NCI-H446 (cell line): ENCODE measurements around the gene CDK3.
"Not testable (repeated sequence)": the region's sequence is repeated elsewhere in the genome, so short reads cannot be mapped to it uniquely, and the experiment has no call there.

Experiments
- DNase-seq, 2 experiments: peaks; one replicate each; lab custom pipeline; 2025; lab: John Stamatoyannopoulos, UW

CDK3 gene

DNA sequence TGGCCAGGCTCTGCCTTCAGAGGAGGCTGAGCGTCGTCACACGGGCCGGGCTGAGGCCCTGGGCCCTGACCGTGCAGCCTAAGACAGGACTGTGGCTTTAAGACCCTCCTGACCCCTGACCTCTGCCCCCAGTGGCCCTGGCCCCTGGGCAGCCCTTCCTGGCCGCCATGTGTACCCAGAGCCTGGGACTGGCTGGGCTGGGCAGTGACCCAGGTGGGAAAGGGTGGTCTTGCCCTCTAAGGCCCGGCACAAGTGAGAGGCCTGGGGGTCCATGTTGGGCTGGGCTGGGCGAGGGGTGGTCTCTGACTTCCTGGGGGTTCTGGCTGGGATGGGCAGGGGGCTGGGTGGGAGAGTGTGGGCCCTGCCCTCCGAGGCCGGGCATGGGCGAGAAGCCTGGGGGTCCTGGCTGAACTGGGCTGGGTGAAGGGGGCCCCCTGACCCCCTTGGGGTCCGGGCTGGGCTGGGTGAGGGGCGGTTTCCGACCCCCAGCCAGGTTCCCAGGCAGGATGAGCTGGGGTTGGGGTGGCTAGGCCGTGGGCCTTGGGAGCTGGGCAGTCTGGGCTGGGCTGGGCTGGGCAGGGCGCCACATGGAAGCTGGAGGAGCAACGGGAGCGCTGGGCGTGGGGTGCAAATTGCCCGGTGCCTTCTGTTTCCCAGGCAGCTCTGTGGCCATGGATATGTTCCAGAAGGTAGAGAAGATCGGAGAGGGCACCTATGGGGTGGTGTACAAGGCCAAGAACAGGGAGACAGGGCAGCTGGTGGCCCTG is at the start of gene CDK3:
Gene CDK3 (plus strand): TSS at position 101 of the 767 bp plus-strand sequence. CDS start 571 bp downstream, at position 672.
- DNase-seq: no peak

DNA sequence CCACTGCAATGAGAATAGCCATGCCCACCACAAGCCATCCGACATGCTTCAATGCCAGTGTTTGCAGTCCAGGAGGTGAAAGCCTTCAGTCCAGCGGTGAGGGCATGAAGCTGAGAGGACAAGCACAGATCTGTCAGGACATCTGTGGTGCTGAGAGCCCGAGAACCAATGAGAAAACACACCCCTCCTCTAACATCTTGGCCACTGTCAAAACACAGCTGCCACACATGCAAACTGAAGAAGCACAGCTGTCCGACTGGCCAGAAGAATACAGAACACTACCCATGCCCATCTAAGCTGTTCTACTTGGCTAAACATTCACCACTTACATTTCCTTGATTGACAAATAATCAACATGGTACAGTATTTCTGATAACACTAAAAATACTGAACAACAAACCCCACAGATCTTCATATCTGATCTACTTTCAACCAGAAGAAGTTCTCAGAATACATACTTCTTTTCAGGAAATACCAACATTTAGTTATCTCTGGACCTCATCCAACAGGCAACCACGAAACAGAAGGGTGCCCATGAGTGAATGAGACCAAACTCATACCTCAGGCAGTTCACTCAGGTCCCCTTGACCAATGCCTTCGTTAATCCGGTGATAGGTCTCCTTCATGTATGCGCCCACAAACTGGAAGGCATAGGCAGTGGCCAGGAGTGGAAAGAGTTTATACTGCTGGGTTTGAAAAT is 49.6 kb upstream of the CDK3 start:
- no peak for DNase-seq

DNA sequence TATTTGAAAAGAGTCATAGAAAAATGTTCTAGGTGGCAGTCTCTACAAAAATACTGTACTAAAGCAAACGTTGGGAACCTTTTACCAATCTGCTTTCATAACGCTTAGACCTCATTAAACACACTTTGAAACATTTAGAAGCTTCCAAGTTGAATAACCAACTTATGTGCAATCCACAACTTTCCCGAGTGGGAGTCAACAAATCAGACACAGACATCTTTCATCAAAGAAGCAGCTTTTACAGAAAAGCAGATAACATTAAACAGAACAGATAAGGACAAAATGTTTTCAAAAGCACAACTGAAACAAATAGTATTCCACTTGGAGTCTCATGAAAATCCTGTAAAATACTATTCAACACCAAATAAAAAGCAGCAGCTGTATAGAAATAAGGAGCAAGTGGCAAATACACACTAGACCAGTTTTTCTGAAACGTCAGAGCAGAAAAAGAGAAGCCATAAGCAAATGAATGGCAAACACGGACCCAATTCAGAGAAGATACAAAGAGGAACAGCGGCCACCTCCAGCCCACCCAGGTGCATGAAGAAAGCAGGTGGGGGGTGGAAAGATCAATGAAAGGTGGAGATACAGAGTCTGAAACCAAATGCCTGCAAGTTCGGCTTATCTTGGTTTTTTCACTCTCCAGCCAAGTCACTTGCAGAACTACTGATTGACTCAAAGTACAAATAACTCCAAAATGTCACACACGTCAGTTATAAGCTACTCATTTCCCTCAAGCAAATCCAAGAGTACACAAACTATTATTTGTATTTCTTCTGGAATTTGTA is 41.4 kb upstream of the CDK3 start:
- no peak for DNase-seq

DNA sequence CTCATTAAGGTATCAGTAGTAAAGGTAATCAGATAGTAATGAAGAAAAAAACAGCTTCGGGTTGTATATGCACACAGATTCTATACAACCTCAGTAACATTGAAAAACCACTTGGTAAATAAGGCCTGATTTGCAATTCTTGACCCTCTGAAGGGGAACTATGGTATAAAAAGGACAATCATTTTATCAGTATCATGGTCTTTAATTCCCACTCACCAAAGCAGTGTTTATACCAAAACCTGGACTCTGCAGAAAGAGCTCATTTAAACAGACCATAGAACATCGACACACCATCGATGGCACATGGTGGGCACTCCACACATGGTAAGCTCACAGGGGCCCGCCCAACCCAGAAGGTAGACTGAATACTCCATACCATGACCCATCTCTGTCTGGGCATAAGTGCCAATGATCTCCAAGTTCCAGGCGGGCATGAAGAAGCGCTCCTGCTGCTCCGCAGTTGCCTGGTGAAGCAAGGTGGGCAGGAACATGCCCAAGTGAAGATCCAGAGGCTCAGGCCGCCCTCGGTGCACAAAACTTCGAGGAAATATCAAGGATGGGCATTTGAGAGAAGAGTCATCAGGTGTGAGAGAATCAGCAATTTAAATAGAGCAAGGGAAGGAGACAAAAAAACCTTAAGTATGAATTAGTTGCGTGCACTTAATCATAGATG is 40.7 kb upstream of the CDK3 start:
- no peak for DNase-seq

DNA sequence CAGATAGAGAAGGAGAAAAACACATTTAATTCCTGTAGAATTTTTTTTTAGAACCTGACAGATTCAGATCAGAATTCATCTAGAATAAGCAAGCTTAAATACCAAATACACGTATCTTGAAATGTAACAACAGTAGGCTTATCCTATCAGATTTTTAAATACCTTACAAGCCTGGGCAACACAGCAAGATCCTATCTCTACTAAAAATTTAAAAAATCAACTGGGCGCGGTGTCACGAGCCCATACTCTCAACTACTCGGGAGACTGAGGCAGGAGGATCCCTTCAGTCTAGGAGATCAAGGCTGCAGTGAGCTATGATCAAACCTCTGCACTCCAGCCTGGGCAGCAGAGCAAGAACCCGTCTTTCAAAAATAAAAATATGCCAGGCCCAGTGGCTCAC is 35.2 kb upstream of the CDK3 start:
- no peak for DNase-seq

DNA sequence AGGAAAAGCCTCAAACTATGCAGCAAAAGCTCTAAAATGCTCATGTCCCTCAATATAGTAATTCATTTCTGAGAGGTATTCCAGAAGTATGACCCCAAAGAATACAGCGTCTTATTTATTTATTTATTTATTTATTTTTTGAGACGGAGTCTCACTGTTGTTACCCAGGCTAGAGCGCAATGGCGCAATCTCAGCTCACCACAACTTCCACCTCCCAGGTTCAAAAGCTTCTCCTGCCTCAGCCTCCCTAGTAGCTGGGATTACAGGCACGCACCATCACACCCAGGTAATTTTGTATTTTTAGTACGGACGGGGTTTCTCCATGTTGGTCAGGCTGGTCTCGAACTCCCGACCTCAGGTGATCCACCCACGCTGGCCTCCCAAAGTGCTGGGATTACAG is 31.6 kb upstream of the CDK3 start:
- DNase-seq: not testable (repeated sequence)

DNA sequence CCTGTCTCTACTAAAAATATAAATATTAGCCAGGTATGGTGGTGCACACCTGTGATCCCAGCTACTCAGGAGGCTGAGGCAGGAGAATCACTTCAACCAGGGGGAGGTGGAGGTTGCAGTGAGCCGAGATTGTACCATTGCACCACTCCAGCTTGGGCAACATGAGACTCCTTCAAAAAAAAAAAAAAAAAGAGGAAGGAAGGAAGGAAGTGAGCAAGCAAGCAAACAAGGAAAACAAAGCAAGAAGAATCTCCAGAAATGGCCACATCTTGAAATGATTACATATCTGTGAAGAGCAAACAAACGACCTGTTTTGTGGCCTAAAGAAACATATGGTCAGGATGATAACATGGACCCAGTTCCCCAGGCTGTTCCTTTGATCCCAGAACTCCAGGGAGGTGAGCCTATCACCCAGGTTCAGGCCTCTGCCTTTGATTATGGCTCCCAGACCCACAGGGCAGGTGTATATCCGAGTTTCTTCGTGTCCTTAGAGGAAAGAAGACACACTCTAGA is 30.6 kb upstream of the CDK3 start:
- no peak for DNase-seq

DNA sequence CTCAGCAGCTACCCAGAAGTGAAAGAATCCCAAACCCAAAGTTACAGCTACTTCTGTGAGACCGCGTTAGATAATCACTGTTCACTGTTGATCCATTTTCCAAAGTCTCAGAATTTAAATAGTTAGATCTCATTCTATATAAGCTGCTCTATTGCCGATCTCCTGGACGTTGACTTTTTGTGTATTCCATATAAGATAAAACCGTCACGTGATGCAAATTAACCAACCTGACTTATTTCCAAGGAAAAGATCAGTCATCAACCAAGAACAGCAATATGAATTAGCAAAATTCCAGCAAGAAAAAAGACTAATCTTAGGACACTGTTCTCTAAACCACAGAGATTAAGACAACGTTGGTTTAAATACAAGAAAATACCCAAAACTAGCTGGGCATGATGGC is 30.0 kb upstream of the CDK3 start:
- no peak for DNase-seq

DNA sequence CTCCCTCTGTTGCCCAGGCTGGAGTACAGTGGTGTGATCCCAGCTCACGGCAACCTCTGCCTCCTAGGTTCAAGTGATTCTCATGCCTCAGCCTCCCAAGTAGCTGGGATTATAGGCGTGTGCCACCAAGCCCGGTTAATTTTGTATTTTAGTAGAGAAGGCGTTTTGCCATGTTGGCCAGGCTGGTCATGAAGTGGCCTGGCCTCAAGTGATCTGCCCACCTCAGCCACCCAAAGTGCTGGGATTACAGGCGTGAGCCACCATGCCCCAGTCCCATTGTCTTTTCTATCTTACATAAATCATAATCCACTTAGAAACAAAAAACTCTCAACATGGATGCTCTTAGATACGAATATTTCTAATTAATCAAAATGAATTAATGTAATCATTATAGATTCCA is 25.5 kb upstream of the CDK3 start:
- DNase-seq: not testable (repeated sequence)

DNA sequence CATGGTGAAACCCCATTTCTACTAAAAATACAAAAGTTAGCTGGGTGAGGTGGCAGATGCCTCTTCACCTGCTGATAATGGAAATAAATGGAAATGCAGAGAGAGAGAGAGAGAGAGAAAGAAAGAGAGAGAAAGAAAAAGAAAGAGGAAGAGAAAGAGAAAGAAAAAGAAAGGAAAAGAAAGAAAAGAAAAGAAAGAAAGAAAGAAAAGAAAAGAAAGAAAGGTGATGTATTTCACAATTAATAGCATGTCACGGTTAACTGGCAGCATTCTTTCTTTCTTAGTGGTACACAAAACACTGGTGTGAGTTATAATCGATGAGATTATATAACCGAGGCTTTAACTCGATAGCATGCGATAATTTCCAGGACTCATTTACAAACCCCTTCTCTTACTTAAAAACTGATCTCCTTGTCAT is 24.9 kb upstream of the CDK3 start:
- DNase-seq: no peak

DNA sequence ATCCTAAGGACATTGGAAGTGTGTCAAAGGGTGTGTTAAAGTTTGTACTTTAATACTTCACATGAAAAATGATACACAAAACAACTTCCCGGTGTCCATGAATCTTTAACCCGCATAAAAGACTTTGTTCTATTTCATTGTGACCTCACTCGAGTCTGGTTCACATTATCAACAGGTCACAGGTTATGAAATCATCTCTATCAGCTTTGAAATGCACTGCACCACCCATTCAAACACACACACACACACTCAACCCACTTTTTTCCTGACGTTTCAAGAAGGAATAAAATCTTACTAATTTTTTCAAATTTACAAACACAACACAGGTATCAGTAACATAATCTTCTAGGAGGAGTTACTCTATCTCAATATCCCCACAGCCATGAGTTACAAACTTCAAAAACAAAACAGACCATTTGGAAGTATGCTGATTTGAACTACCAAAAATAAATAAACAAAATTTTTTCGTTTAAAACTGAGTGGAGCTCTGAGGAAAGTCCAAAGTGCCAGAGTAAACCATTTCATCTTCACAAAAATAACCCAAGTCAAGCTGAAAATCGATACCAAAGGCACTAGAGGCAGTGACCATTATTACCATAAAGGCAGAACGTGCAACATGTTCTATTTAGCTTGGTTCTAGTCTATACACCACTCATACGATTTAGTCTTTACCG is 24.3 kb upstream of the CDK3 start:
- DNase-seq: no peak

DNA sequence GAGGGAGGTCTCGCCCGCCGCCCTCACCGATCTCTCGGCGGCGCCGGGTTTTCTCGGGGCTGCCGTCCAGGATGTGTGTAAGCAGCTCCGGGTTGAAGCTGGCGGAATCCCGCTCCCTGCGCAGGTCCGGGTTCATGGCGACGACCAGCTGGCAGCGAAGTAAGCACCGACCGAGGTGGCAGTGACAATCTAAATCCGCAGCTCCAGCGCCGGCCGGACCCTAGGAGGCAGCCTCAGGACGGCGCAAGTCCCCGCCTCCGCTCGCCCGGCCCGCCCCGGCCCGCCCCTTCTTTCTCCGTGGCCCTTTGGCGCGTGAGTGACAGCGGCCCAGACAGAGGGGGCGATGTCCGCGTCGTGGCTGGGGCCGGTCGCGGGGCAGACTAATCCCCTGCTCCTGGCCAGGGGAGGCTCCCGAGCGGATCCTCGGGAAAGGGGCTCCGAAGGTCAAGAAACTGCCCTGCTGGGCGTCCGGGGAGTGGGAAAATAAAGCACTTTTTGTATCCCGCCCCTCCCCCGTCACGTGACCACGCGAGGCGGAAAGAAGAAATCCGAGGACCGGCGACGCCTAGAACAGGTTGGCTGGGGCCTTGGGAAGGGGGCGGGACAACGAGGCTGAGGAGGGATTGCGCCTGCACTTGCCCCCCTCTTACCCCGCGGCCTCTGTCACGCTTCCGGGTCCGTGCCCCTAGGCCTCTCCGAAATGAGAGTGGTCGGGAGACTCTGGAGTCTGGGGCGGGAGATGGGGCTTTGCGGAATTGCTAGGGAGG is 21.5 kb upstream of the CDK3 start, which contains the start of the genes ACOX1 and TEN1:
Gene ACOX1 (minus strand): TSS at position 229 of the 767 bp plus-strand sequence. CDS start 93 bp downstream, at position 136.
Gene TEN1 (plus strand): TSS at position 303 of the 767 bp plus-strand sequence. CDS start 6,953 bp downstream, outside the sequence.
- peak; percentile 96 to 97 for DNase-seq

DNA sequence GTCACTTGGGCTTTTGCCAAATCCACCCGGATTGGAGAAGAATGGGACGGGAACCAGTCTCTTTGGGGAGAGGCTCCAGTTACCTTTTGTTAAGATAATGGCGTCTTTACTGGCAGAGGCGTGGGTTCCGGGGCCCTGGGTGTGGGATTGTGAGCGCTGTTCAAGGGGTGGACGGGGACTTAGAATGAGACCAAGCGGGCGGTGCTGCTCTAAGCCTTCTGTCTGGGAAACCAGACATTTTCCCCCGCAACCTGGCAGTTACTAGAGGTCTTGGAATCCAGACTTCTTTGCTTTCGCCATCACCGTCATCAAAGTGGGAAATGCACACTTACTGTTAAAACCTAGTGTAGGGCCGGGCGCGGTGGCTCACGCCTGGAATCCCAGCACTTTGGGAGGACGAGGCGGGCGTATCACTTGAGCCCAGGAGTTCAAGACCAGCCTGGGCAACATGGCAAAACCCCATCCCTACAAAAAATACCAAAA is 20.9 kb upstream of the CDK3 start:
- DNase-seq: no peak

DNA sequence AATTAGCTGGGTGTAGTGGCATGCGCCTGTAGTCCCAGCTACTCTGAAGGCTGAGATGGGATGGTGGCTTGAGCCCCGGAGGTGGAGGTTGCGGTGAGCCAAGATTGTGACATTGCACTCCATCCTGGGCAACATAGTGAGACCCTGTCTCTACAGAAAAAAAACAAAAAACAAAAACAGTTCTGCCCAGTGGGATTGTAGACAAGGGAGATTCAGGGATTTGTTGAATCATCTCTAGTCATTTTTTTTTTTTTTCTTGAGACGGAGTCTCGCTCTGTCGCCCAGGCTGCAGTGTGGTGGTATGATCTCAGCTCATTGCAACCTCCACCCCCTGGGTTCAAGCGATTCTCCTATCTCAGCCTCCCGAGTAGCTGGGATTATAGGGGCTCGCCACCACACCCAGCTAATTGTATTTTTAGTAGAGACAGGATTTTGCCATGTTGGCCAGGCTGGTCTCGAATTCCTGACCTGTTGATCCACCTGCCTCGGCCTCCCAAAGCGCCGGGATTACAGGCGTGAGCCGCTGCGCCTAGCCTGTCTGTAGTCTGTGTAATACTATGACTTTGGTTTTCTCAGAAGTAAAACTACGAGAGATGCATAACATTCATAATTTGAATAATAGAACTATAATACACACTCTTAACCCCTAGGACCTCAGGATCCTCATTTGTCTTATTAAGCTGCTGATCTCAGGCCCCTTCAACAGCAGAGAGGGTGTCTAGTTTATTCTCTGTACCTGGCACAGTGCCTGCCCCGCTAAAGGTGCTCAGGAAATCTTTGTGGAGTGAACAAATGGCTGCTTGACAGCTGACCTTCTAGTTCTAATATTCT is 20.3 kb upstream of the CDK3 start:
- no peak for DNase-seq

DNA sequence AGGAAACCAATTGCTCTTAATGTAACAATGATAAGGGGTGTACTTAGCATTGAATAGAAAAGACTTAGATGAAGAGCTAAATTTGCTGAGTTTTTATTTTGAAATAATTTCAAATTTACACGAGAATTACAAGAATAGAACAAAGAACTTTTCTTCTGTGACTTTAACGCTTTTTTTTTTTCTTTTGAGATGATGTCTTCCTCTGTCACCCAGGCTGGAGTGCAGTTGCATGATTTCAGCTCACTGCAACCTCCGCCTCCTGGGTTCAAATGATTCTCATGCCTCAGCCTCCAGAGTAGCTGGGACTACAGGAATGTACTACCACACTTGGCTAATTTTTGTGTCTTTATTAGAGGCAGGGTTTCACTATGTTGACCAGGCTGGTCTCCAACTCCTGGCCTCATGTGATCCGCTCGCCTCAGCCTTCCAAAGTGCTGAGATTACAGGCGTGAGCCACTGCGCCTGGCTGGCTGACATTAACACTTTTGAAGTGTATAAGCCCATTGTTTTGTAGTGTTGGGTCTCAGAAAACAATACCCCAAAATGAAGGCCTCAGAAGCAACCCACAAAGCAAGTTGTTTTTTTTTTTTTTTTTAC is 19.5 kb upstream of the CDK3 start:
- no peak for DNase-seq

DNA sequence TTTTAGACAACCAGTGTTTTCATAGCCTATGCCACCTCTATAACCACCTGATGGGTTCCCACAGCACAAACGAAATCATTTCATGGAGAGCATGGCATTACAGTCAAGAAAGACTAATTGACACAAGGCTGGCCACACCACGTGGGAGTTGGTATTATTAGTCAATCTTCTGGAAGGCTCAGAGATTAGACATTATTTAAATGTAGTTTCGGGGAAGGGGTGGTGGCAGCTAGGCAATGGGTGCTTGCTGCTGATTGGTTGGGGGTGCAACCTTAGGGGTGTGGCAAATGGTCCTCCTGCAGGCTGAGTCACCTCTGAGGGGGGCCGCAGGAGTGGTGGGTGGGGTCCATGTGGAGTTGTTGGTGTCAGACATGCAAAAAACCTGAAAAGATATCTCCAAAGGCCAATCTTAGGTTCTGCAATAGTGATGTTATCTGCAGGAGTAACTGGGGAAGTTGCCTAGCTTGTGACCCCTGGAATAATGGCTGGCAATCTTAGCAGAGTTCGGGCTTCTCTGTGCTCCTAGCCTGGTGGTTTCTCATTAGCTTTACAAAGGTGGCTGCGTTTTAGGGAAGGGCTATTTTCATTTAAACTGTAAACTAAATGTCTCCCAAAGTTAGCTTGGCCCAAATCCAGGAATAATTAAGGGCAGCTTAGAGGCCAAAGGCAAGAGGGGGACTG is 17.0 kb upstream of the CDK3 start:
- DNase-seq: no peak

DNA sequence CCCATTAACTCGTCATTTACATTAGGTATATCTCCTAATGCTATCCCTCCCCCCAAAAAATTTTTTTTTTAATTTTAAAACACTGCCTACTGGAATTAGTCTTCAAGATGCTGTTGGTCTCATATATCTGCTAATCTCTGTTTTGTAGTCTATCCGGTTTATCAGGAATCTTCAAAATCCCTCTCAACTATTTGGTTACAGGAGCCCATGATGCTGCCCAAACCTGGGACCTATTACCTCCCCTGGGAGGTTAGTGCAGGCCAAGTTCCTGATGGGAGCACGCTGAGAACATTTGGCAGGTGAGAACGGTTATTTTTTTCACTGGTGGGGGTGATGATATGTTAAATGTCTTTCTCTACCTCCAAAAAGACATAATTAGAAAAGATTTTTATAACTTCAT is 14.7 kb upstream of the CDK3 start:
- no peak for DNase-seq

DNA sequence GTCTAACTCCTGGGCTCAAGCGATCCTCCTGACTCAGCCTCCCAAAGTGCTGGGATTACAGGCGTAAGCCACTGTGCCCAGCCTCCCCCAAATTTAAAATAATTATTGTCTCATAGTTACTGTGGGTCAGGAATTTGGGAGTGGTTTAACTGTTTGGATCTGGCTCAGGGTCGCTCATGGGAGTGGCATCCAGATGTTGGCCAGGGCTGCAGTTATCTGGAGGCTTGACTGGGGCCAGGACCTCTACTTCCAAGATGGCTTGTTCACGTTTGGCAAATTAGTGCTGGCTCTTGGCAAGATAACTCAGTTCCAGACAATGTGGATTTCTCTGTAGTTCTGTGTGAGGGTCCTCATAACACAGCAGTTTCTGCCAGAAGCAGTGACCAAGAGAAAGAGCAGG is 13.6 kb upstream of the CDK3 start:
- DNase-seq: no peak
